ENCODE results near the gene SLC52A1. TPM values are rescaled to one million over a fixed set of nuclear protein-coding genes. Genes with fewer than 3 reads are reported as not detected.

Gene SLC52A1
- total RNA-seq, 2 donors from 2014 or later = not detected

DNA sequence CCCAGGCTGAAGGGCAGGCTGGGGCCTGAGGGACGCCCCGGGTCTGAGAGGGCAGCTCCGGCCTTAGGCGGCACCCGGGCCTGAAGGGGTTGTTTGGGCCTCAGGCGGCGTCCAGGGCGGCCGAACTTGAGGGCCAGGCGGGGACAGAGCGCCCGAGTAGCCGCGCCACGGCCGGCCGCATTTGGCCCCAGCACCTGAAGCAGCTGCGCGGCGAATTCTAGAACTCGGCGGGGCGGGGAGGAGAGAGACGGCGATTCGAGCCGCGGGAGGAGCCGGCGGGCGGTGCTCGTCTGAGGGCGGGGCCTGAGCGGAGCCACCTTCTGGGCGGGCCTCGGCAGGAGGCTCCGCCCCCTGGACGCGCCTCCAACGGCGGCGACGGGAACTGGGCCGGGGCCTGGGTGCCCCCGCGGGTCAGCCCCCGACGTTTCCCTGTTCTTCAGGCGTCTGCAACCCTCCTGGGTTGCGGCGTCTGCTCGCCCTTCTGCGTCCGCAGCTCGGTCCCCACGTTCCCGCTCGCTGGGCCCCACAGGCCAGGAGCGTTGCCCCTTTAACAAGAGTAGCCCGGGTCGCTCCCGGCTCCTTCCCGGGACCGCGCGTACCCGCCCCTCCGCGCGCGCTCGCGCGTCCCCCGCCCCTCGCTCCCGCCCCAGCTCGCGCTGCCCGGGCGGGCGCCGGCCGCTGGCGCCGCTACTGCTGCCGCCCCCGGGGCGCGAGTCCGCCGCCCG lies 37.8 kb downstream of the SLC52A1 start, which contains the start of the genes INCA1 and KIF1C:
TSS of gene INCA1 (minus strand) at position 221 of the 725 bp plus-strand sequence. CDS start 3,085 bp downstream, outside the sequence.
TSS of gene KIF1C (plus strand) at position 649 of the 725 bp plus-strand sequence. CDS start 2,297 bp downstream, outside the sequence.
- Histone ChIP-seq H3K27me3 (no peaks in the 10 kb centered on the region), H3K36me3 (peaks cover 17% of the 10 kb centered on the region), H3K4me3 (peak within 1 kb of the TSS; percentile 83 to 91), H3K9me3 (no peaks in the 10 kb centered on the region), H3K27ac (peak within 1 kb of the TSS; percentile 96 to 97), H3K4me1 (peaks cover 0 to 38% of the 10 kb centered on the region in 2 donors)
- TF ChIP-seq, protein P1, sequence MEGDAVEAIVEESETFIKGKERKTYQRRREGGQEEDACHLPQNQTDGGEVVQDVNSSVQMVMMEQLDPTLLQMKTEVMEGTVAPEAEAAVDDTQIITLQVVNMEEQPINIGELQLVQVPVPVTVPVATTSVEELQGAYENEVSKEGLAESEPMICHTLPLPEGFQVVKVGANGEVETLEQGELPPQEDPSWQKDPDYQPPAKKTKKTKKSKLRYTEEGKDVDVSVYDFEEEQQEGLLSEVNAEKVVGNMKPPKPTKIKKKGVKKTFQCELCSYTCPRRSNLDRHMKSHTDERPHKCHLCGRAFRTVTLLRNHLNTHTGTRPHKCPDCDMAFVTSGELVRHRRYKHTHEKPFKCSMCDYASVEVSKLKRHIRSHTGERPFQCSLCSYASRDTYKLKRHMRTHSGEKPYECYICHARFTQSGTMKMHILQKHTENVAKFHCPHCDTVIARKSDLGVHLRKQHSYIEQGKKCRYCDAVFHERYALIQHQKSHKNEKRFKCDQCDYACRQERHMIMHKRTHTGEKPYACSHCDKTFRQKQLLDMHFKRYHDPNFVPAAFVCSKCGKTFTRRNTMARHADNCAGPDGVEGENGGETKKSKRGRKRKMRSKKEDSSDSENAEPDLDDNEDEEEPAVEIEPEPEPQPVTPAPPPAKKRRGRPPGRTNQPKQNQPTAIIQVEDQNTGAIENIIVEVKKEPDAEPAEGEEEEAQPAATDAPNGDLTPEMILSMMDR (IDR thresholded peaks at IDR 0.05) = peak in 1 of 2 donors; percentile 30
- DNase-seq (ENCODE audit: low spot score) = peak; percentile 89

- TF ChIP-seq, protein P1 (IDR thresholded peaks at IDR 0.05) = no peak
- H3K4me1 ChIP-seq = peaks cover 0 to 16% of the 10 kb centered on the region in 2 donors
Observed at GRCh38 chr17:4994081-4994595, 41.1 kb downstream of the SLC52A1 start.

GRCh38 chr17:4987767-4988567 lies 47.3 kb downstream of the SLC52A1 start:
- Histone ChIP-seq H3K9me3 (no peaks in the 10 kb centered on the region), H3K36me3 (peaks cover 10% of the 10 kb centered on the region), H3K4me3 (peak overlapping the region; percentile 91), H3K4me1 (peaks cover 0 to 30% of the 10 kb centered on the region in 2 donors), H3K27ac (peak overlapping the region; percentile 96 to 97), H3K27me3 (no peaks in the 10 kb centered on the region)
- TF ChIP-seq, protein P1 (IDR thresholded peaks at IDR 0.05) = no peak
- peak; percentile 62 for DNase-seq (ENCODE audit: low spot score)

More at GRCh38 chr17:4994081-4994595, 41.1 kb downstream of the SLC52A1 start:
- no peak for DNase-seq (ENCODE audit: low spot score)
- Histone ChIP-seq H3K4me3 (no peak overlapping the region), H3K27me3 (no peaks in the 10 kb centered on the region), H3K36me3 (no peaks in the 10 kb centered on the region), H3K9me3 (no peaks in the 10 kb centered on the region), H3K27ac (no peak overlapping the region)

GRCh38 chr17:4986951-4987766 lies 48.1 kb downstream of the SLC52A1 start, which contains the start of gene CAMTA2:
Gene CAMTA2 (minus strand): TSS chr17:4987675. CDS start chr17:4986222, 1,453 bp downstream.
- peaks cover 0 to 30% of the 10 kb centered on the region in 2 donors for H3K4me1 ChIP-seq
- peak within 1 kb of the TSS; percentile 91 for H3K4me3 ChIP-seq
- DNase-seq (ENCODE audit: low spot score) = peak; percentile 89
- peak within 1 kb of the TSS; percentile 96 to 97 for H3K27ac ChIP-seq
- no peaks in the 10 kb centered on the region for H3K27me3 ChIP-seq
- H3K36me3 ChIP-seq = peaks cover 15% of the 10 kb centered on the region
- H3K9me3 ChIP-seq = no peaks in the 10 kb centered on the region
- TF ChIP-seq, protein P1 (IDR thresholded peaks at IDR 0.05) = peak; percentile 90 to 93

DNA sequence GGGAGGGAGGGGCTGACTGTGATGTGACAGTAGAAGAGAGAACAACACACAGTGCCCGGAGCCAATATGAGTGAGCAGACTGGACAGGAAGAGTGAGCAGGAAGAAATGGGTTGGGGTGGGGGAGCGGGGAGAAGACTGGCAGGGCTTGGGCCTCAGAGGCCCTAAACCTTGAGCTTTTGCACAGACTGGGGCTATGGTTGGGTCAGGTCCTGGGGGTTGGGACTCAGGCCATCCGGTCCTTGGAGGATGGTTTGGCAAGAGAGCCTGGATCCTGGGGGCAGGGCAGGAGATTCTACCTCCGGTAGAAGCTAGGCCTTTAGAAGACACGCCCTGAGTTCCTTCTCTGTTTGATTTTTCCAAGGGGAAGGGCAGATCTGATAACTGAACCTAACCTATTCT lies 48.8 kb downstream of the SLC52A1 start:
- Histone ChIP-seq H3K27ac (peak overlapping the region; percentile 96 to 97), H3K9me3 (no peaks in the 10 kb centered on the region), H3K36me3 (peaks cover 15% of the 10 kb centered on the region), H3K4me3 (peak overlapping the region; percentile 91), H3K4me1 (peaks cover 0 to 30% of the 10 kb centered on the region in 2 donors), H3K27me3 (no peaks in the 10 kb centered on the region)
- DNase-seq (ENCODE audit: low spot score) = no peak
- TF ChIP-seq, protein P1 (IDR thresholded peaks at IDR 0.05) = no peak
